Medulla oblongata (tissue), 1 donor: ENCODE measurements around the gene APOL1.
"Not testable (repeated sequence)": the region's sequence is repeated elsewhere in the genome, so short reads cannot be mapped to it uniquely, and the experiment has no call there.

Experiments used
- DNase-seq: peaks from one replicate; pipeline ENCODE4 v3.0.0-alpha.2; 2015; ENCODE audit errors: extremely low spot score

APOL1 gene

GRCh38 chr22:36225333-36225922, 27.5 kb upstream of the APOL1 start:
- no peak for DNase-seq

GRCh38 chr22:36226189-36226588, 26.7 kb upstream of the APOL1 start:
- no peak for DNase-seq

- no peak for DNase-seq
These were observed 25.5 kb upstream of the APOL1 start for GRCh38 chr22:36227396-36227795.

GRCh38 chr22:36227806-36228205, 25.1 kb upstream of the APOL1 start:
- DNase-seq, result no peak

GRCh38 chr22:36228369-36228768, 24.6 kb upstream of the APOL1 start:
- DNase-seq, result not testable (repeated sequence)

GRCh38 chr22:36228944-36229343, 24.0 kb upstream of the APOL1 start:
- no peak for DNase-seq

- not testable (repeated sequence) for DNase-seq
These were observed 23.3 kb upstream of the APOL1 start for GRCh38 chr22:36229649-36230048.

- not testable (repeated sequence) for DNase-seq
These were observed 21.9 kb upstream of the APOL1 start for GRCh38 chr22:36231051-36231450.

- DNase-seq, result no peak
These were observed 20.1 kb upstream of the APOL1 start for GRCh38 chr22:36232715-36233401.

GRCh38 chr22:36233796-36234195, 19.1 kb upstream of the APOL1 start:
- no peak for DNase-seq

GRCh38 chr22:36234213-36234612, 18.7 kb upstream of the APOL1 start:
- no peak for DNase-seq

GRCh38 chr22:36234919-36235318, 18.0 kb upstream of the APOL1 start:
- DNase-seq, result no peak

- no peak for DNase-seq
These were observed 17.3 kb upstream of the APOL1 start for GRCh38 chr22:36235585-36235984.

GRCh38 chr22:36236388-36237319, 16.3 kb upstream of the APOL1 start:
- no peak for DNase-seq

GRCh38 chr22:36237462-36238372, 15.2 kb upstream of the APOL1 start:
- peak; percentile 39 for DNase-seq

GRCh38 chr22:36238373-36239149, 14.4 kb upstream of the APOL1 start:
- peak; percentile 29 for DNase-seq

GRCh38 chr22:36239150-36239400, 13.9 kb upstream of the APOL1 start:
- no peak for DNase-seq

GRCh38 chr22:36239401-36240171, 13.3 kb upstream of the APOL1 start, which contains the start of gene APOL2:
Gene APOL2 (minus strand): TSS chr22:36239527. CDS start chr22:36233162, 6,365 bp downstream.
- peak; percentile 96 for DNase-seq

GRCh38 chr22:36243986-36244385, 8.9 kb upstream of the APOL1 start:
- DNase-seq, result no peak
